ENCODE measurements around the gene DNAJB2.

DNAJB2 gene

GRCh38 chr2:219282375-219282774 lies 3.2 kb downstream of the DNAJB2 start:
- H3K27me3 ChIP-seq (ENCODE audit: insufficient read depth, low read length, poor library complexity), result no peaks in the 10 kb centered on the region
- H3K4me3 ChIP-seq (ENCODE audit: low read depth in 1 of 2, low read length in 2 of 2), result no peak overlapping the region
- no peak overlapping the region for H3K9ac ChIP-seq (ENCODE audit: low read depth, low read length)
- no peak overlapping the region for H3K4me2 ChIP-seq (ENCODE audit: insufficient read depth, low read length)
- DNase-seq (no peak), ATAC-seq (ENCODE audit: insufficient read depth, low read depth) (no peak)
- H3K36me3 ChIP-seq (ENCODE audit: insufficient read depth, low read length), result 0 out of 2 replicates have a peak, but pooled peaks cover 8% of the 10 kb centered on the region
- H3K4me1 ChIP-seq (ENCODE audit: insufficient read depth, low read length), result peaks cover 26% of the 10 kb centered on the region
- H3K79me2 ChIP-seq (ENCODE audit: insufficient read depth, low read length), result no peaks in the 10 kb centered on the region
- H2AFZ ChIP-seq (ENCODE audit: low read depth, low read length), result no peak overlapping the region
- no peak overlapping the region for H3K27ac ChIP-seq (ENCODE audit: low read length)
- no peaks in the 10 kb centered on the region for H3K9me3 ChIP-seq (ENCODE audit: insufficient read depth, low read length, severe bottlenecking)
- TF ChIP-seq, protein P1, sequence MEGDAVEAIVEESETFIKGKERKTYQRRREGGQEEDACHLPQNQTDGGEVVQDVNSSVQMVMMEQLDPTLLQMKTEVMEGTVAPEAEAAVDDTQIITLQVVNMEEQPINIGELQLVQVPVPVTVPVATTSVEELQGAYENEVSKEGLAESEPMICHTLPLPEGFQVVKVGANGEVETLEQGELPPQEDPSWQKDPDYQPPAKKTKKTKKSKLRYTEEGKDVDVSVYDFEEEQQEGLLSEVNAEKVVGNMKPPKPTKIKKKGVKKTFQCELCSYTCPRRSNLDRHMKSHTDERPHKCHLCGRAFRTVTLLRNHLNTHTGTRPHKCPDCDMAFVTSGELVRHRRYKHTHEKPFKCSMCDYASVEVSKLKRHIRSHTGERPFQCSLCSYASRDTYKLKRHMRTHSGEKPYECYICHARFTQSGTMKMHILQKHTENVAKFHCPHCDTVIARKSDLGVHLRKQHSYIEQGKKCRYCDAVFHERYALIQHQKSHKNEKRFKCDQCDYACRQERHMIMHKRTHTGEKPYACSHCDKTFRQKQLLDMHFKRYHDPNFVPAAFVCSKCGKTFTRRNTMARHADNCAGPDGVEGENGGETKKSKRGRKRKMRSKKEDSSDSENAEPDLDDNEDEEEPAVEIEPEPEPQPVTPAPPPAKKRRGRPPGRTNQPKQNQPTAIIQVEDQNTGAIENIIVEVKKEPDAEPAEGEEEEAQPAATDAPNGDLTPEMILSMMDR (IDR thresholded peaks at IDR 0.05; ENCODE audit: borderline replicate concordance, extremely low read depth, low read length, poor library complexity, severe bottlenecking), result no peak
- no peak for TF ChIP-seq EZH2 (IDR thresholded peaks at IDR 0.05; ENCODE audit: borderline replicate concordance, low read depth, low read length, severe bottlenecking)
- peaks cover 2% of the 10 kb centered on the region for H4K20me1 ChIP-seq (ENCODE audit: insufficient read depth, low read length)

DNA sequence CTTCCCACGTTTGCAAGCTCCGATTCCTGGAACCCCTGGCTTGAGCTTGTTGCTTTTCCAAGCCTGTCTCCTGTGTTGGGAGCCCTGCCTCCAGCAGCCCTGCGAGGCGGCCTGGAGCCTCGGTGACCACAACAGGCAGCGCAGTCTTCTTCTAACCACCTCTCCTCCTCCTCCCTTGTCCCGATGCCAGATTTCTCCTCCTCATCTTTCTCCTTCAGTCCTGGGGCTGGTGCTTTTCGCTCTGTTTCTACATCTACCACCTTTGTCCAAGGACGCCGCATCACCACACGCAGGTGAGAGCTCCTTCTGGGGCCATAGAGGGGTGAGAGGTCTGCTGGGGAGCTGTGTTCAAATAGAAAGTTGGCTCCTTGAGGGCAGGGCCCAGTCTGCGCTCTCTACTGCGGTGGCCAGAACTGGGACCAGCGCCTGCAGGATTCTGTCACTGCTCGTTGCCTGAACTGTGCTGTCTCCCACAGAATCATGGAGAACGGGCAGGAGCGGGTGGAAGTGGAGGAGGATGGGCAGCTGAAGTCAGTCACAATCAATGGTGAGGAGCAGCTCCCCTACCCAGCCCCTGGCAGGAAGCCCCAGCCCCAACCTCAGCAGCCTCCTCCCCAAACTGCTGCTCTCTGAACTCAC lies 3.9 kb downstream of the DNAJB2 start:
- no peak for ATAC-seq (ENCODE audit: insufficient read depth, low read depth)
- no peak for TF ChIP-seq EZH2 (IDR thresholded peaks at IDR 0.05; ENCODE audit: borderline replicate concordance, low read depth, low read length, severe bottlenecking)
- TF ChIP-seq, protein P1 (IDR thresholded peaks at IDR 0.05; ENCODE audit: borderline replicate concordance, extremely low read depth, low read length, poor library complexity, severe bottlenecking), result no peak
- H2AFZ ChIP-seq (ENCODE audit: low read depth, low read length), result no peak overlapping the region
- no peak overlapping the region for H3K27ac ChIP-seq (ENCODE audit: low read length)
- no peak for DNase-seq
- H3K9me3 ChIP-seq (ENCODE audit: insufficient read depth, low read length, severe bottlenecking), result no peaks in the 10 kb centered on the region
- no peak overlapping the region for H3K9ac ChIP-seq (ENCODE audit: low read depth, low read length)
- H3K4me2 ChIP-seq (ENCODE audit: insufficient read depth, low read length), result no peak overlapping the region
- H3K4me3 ChIP-seq (ENCODE audit: low read depth in 1 of 2, low read length in 2 of 2), result no peak overlapping the region
- no peaks in the 10 kb centered on the region for H3K27me3 ChIP-seq (ENCODE audit: insufficient read depth, low read length, poor library complexity)
- 0 out of 2 replicates have a peak, but pooled peaks cover 8% of the 10 kb centered on the region for H3K36me3 ChIP-seq (ENCODE audit: insufficient read depth, low read length)
- no peaks in the 10 kb centered on the region; the same call in 1 of the 2 replicates for H4K20me1 ChIP-seq (ENCODE audit: insufficient read depth, low read length)
- peaks cover 20% of the 10 kb centered on the region for H3K4me1 ChIP-seq (ENCODE audit: insufficient read depth, low read length)
- no peaks in the 10 kb centered on the region for H3K79me2 ChIP-seq (ENCODE audit: insufficient read depth, low read length)

- H3K4me2 ChIP-seq (ENCODE audit: insufficient read depth, low read length), result no peak overlapping the region
- no peaks in the 10 kb centered on the region; the same call in 1 of the 2 replicates for H4K20me1 ChIP-seq (ENCODE audit: insufficient read depth, low read length)
- H3K79me2 ChIP-seq (ENCODE audit: insufficient read depth, low read length), result no peaks in the 10 kb centered on the region
- DNase-seq (no peak), ATAC-seq (ENCODE audit: insufficient read depth, low read depth) (no peak)
- peaks cover 6% of the 10 kb centered on the region for H3K4me1 ChIP-seq (ENCODE audit: insufficient read depth, low read length)
- no peaks in the 10 kb centered on the region for H3K9me3 ChIP-seq (ENCODE audit: insufficient read depth, low read length, severe bottlenecking)
- H3K27me3 ChIP-seq (ENCODE audit: insufficient read depth, low read length, poor library complexity), result no peaks in the 10 kb centered on the region
- H3K9ac ChIP-seq (ENCODE audit: low read depth, low read length), result no peak overlapping the region
- TF ChIP-seq, protein P1 (IDR thresholded peaks at IDR 0.05; ENCODE audit: borderline replicate concordance, extremely low read depth, low read length, poor library complexity, severe bottlenecking), result no peak
- TF ChIP-seq EZH2 (IDR thresholded peaks at IDR 0.05; ENCODE audit: borderline replicate concordance, low read depth, low read length, severe bottlenecking), result no peak
- 0 out of 2 replicates have a peak, but pooled peaks cover 8% of the 10 kb centered on the region for H3K36me3 ChIP-seq (ENCODE audit: insufficient read depth, low read length)
- H2AFZ ChIP-seq (ENCODE audit: low read depth, low read length), result no peak overlapping the region
- H3K27ac ChIP-seq (ENCODE audit: low read length), result no peak overlapping the region
- no peak overlapping the region for H3K4me3 ChIP-seq (ENCODE audit: low read depth in 1 of 2, low read length in 2 of 2)
Measured at GRCh38 chr2:219284501-219285372, 5.6 kb downstream of the DNAJB2 start.

All from DND-41 (cell line).